Mammary microvascular endothelial cell (primary cell): ENCODE measurements around the gene SLC9A3. TPM values are rescaled to one million over a fixed set of nuclear protein-coding genes. Genes with fewer than 3 reads are reported as not detected.

ENCODE experiments used
- total RNA-seq: library from RNA; depleted of rRNA; stranded (reverse); fragments of >200 nt; gene quantifications from 2 replicates; pipeline ENCODE4 v1.2.3, GENCODE V29; 2015

The SLC9A3 gene
- 4.0 and 4.2 TPM in 2 replicates for total RNA-seq

DNA sequence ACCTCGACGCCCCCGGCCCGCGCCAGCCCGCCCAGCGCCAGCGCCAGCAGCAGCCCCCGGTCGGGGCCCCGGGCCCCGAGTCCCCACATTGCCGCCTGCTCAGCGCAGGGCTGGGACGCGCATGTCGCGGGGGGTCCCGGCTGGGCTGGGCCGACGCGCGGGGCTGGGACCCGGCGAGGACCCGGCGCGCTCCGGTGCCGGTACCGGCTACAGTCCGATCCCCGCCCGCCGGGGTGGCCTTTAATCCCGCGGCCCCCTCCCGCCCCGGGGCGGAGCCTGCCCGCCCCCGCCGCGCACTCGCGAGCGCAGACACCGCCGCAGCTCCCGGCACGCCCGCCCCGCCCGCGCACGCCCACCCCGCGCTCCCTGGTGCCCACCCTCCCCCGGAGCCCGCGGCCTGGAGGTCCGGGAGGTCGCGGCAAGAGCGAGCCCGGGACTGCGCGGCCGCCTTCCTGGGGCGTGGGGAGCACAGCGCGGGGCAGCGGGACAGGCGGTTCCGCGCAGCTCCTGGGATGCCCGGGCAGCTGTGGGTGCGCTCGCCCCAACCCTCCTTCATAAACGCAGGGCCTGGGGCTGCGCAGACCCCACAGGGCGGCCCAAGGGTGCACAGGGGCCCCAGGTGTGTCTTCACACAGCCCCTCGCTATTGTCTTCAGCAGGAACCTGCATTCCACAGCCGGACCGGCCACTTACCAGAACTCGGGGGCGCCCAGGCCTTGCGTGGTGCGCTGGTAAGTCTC lies at the start of gene SLC9A3:
TSS of gene SLC9A3 (minus strand) at position 216 of the 739 bp plus-strand sequence.

DNA sequence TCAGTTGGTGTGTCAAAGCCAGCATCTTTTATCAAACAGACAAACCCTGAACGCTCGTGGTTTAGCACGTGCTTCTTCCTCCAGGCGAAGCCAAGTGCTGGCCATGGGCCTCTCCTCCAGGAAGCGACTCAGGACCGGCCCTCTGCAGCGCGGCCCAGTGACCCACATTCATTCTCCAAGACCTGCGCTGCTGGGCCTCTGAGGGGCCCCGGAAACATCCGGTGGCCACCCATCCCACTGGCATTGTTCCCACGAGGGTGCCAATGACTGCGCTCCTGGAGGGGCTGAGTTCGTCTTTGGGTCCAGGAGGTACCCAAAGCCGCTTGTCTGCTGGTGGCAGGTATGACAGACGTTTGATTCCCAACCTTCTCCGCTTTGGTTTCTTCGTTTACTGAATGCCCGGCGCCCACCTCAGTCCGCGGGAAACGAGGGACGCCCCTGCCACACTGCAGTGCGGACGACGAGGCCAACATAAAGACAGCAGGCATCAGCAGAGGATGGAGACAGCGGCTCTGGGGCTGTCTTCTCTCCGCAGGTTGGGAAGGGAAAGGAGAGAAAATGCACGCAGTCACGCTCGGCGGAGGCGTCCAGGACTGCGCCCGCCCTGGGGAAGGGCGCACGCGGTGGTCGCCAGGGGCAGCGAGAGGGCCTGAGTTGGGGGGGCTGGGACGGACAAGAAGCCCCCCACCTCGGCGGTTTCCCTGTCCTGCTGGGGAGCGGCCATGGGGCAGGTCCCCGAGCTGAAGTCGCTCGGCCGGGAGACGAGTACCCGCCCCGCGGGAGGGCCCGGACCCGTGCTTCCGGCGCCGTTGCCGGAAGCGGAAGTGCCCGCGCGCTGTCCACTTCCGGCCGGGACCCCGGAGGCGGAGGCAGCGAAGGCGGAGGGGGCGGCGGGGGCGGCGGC lies 81.7 kb downstream of the SLC9A3 start, which contains the start of gene EXOC3:
TSS of gene EXOC3 (plus strand) at position 842 of the 904 bp plus-strand sequence. CDS start 3,030 bp downstream, outside the sequence.

Other genes with a start within 250 kb of the SLC9A3 start
- gene AHRR, start 202.7 kb downstream of the SLC9A3 start, total RNA-seq: 17.5 and 17.8 TPM in 2 replicates
- gene EXOC3, start 81.3 kb downstream of the SLC9A3 start, total RNA-seq: 27.7 and 28.6 TPM in 2 replicates
- 2.5 and 3.5 TPM in 2 replicates for gene CEP72, start 87.9 kb upstream of the SLC9A3 start, total RNA-seq
- 0.05 and 0.07 TPM in 2 replicates for gene TPPP, start 168.9 kb upstream of the SLC9A3 start, total RNA-seq